AG10803 (cell line): ENCODE data around the gene SEPTIN10.
"Not testable (repeated sequence)": the region's sequence is repeated elsewhere in the genome, so short reads cannot be mapped to it uniquely, and the experiment has no call there.

Source experiments
- DNase-seq: peaks from one replicate; pipeline ENCODE4 v3.0.0; 2010; ENCODE audit warnings: low read depth
- H3K4me3 ChIP-seq: 2 replicates; pipeline ENCODE4 v1.5.1; 2011; ENCODE audit warnings: mild to moderate bottlenecking, low read length, control low read depth
- CTCF ChIP-seq: conservative IDR thresholded peaks from 2 replicates; pipeline ENCODE4 v1.5.1; 2011; ENCODE audit warnings: mild to moderate bottlenecking, low read length, control low read depth, inconsistent platforms

The SEPTIN10 gene

GRCh38 chr2:109595644-109596043, 18.1 kb downstream of the SEPTIN10 start:
- H3K4me3 ChIP-seq: no peak overlapping the region
- no peak for DNase-seq
- TF ChIP-seq CTCF: no peak

GRCh38 chr2:109594246-109594885, 19.4 kb downstream of the SEPTIN10 start:
- no peak overlapping the region for H3K4me3 ChIP-seq
- TF ChIP-seq CTCF: no peak
- no peak for DNase-seq

GRCh38 chr2:109592905-109593304, 20.9 kb downstream of the SEPTIN10 start:
- no peak overlapping the region for H3K4me3 ChIP-seq
- TF ChIP-seq CTCF: no peak
- DNase-seq: no peak

- H3K4me3 ChIP-seq: no peak overlapping the region
- no peak for TF ChIP-seq CTCF
- no peak for DNase-seq
Observed at GRCh38 chr2:109591206-109591605, 22.6 kb downstream of the SEPTIN10 start.

- no peak for DNase-seq
- H3K4me3 ChIP-seq: no peak overlapping the region
- TF ChIP-seq CTCF: no peak
Observed at GRCh38 chr2:109586687-109587086, 27.1 kb downstream of the SEPTIN10 start.

GRCh38 chr2:109582928-109583895, 30.6 kb downstream of the SEPTIN10 start:
- H3K4me3 ChIP-seq: no peak overlapping the region
- DNase-seq: peak; percentile 27
- TF ChIP-seq CTCF: no peak; the same call in 1 of the 2 replicates

- H3K4me3 ChIP-seq, DNase-seq: not testable (repeated sequence)
Observed at GRCh38 chr2:109577630-109578029, 36.1 kb downstream of the SEPTIN10 start.
